ENCODE measurements around the gene VAV3. TPM values are rescaled to one million over a fixed set of nuclear protein-coding genes. Genes with fewer than 3 reads are reported as not detected.

VAV3 gene
- total RNA-seq, 1 experiment from 2014 or later: 38.2 TPM

- Mint-ChIP-seq H3K9me3 (ENCODE audit: low read depth, unreplicated experiment) (no peaks in the 10 kb centered on the region), H3K4me1 (ENCODE audit: low read depth, unreplicated experiment) (no peaks in the 10 kb centered on the region), H3K36me3 (ENCODE audit: insufficient read depth, unreplicated experiment) (no peaks in the 10 kb centered on the region), H3K27ac (ENCODE audit: unreplicated experiment) (no peak overlapping the region), H3K4me3 (ENCODE audit: low read depth, unreplicated experiment) (no peak overlapping the region), H3K27me3 (ENCODE audit: unreplicated experiment) (peaks cover 23% of the 10 kb centered on the region)
- TF ChIP-seq, protein P1, sequence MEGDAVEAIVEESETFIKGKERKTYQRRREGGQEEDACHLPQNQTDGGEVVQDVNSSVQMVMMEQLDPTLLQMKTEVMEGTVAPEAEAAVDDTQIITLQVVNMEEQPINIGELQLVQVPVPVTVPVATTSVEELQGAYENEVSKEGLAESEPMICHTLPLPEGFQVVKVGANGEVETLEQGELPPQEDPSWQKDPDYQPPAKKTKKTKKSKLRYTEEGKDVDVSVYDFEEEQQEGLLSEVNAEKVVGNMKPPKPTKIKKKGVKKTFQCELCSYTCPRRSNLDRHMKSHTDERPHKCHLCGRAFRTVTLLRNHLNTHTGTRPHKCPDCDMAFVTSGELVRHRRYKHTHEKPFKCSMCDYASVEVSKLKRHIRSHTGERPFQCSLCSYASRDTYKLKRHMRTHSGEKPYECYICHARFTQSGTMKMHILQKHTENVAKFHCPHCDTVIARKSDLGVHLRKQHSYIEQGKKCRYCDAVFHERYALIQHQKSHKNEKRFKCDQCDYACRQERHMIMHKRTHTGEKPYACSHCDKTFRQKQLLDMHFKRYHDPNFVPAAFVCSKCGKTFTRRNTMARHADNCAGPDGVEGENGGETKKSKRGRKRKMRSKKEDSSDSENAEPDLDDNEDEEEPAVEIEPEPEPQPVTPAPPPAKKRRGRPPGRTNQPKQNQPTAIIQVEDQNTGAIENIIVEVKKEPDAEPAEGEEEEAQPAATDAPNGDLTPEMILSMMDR (IDR thresholded peaks at IDR 0.05; ENCODE audit: unreplicated experiment): no peak
- CTCF ChIA-PET: no interaction called here
- DNase-seq: no peak
- BruUV-seq (replicated peaks): no TSS peak
- intact Hi-C loops (cut with micrococcal nuclease; ENCODE audit: unreplicated experiment): no loop called here
Measured at GRCh38 chr1:107952989-107953388, 12.0 kb downstream of the VAV3 start.

DNA sequence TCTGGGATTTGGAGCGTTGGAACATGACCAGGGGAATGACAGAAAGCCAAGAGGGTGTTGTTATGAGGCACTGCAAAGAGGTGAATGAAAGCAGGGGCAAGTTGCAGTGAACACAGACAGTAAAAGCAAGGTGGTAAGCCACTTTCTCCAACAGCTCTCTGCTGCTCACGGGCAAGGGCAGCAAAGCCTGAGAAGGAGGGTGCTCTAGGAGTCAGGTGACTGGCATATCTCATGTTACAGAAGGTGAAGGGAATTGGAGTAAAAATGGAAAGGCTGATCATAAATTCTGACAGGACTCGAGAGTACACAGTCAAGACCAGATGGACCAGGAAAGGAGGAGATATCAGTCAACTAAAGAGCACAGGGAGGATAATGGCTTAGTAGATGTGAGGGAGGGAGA lies 14.5 kb downstream of the VAV3 start:
- H3K27ac Mint-ChIP-seq (ENCODE audit: unreplicated experiment): no peak overlapping the region
- CTCF ChIA-PET: no interaction called here
- H3K9me3 Mint-ChIP-seq (ENCODE audit: low read depth, unreplicated experiment): no peaks in the 10 kb centered on the region
- no peaks in the 10 kb centered on the region for H3K36me3 Mint-ChIP-seq (ENCODE audit: insufficient read depth, unreplicated experiment)
- peaks cover 38% of the 10 kb centered on the region for H3K27me3 Mint-ChIP-seq (ENCODE audit: unreplicated experiment)
- BruUV-seq (replicated peaks): no TSS peak
- H3K4me1 Mint-ChIP-seq (ENCODE audit: low read depth, unreplicated experiment): no peaks in the 10 kb centered on the region
- intact Hi-C loops (cut with micrococcal nuclease; ENCODE audit: unreplicated experiment): no loop called here
- TF ChIP-seq, protein P1 (IDR thresholded peaks at IDR 0.05; ENCODE audit: unreplicated experiment): no peak
- no peak overlapping the region for H3K4me3 Mint-ChIP-seq (ENCODE audit: low read depth, unreplicated experiment)
- DNase-seq: no peak

GRCh38 chr1:107949467-107950253 lies 15.3 kb downstream of the VAV3 start:
- Mint-ChIP-seq H3K4me1 (ENCODE audit: low read depth, unreplicated experiment) (no peaks in the 10 kb centered on the region), H3K36me3 (ENCODE audit: insufficient read depth, unreplicated experiment) (no peaks in the 10 kb centered on the region), H3K27me3 (ENCODE audit: unreplicated experiment) (peaks cover 42% of the 10 kb centered on the region), H3K9me3 (ENCODE audit: low read depth, unreplicated experiment) (no peaks in the 10 kb centered on the region), H3K27ac (ENCODE audit: unreplicated experiment) (no peak overlapping the region), H3K4me3 (ENCODE audit: low read depth, unreplicated experiment) (no peak overlapping the region)
- TF ChIP-seq, protein P1 (IDR thresholded peaks at IDR 0.05; ENCODE audit: unreplicated experiment): no peak
- intact Hi-C loops (cut with micrococcal nuclease; ENCODE audit: unreplicated experiment): no loop called here
- DNase-seq: no peak
- no TSS peak for BruUV-seq (replicated peaks)
- CTCF ChIA-PET: no interaction called here

DNA sequence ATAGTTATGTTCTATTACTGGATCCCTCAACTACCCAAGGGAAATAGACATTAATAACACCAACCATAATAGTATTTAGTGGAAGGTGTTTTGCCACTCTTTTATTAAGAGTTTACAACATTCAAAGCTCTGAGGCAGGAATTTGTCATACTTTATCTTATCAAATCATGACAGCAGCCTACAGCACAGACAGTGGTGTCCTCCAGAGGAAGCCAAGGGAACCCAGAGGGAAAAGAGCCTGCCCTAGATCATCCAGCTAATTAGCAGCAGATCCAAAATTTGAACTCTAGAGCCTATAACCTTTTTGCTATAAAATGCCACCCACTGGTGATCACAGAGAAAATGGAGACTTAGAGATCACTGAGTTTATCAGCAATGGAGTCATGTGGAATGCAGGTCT lies 18.2 kb downstream of the VAV3 start:
- Mint-ChIP-seq H3K9me3 (ENCODE audit: low read depth, unreplicated experiment) (no peaks in the 10 kb centered on the region), H3K27me3 (ENCODE audit: unreplicated experiment) (peaks cover 40% of the 10 kb centered on the region), H3K4me1 (ENCODE audit: low read depth, unreplicated experiment) (no peaks in the 10 kb centered on the region), H3K36me3 (ENCODE audit: insufficient read depth, unreplicated experiment) (no peaks in the 10 kb centered on the region), H3K4me3 (ENCODE audit: low read depth, unreplicated experiment) (no peak overlapping the region), H3K27ac (ENCODE audit: unreplicated experiment) (no peak overlapping the region)
- BruUV-seq (replicated peaks): no TSS peak
- TF ChIP-seq, protein P1 (IDR thresholded peaks at IDR 0.05; ENCODE audit: unreplicated experiment): no peak
- DNase-seq: no peak
- CTCF ChIA-PET: no interaction called here
- intact Hi-C loops (cut with micrococcal nuclease; ENCODE audit: unreplicated experiment): no loop called here

Data from Calu3 (cell line).